GM18508 (cell line): Measurements from ENCODE around the gene ZNF284.
"Not testable (repeated sequence)": the region's sequence is repeated elsewhere in the genome, so short reads cannot be mapped to it uniquely, and the experiment has no call there.

ENCODE experiments used
- ATAC-seq: cut with Tn5 transposase; IDR thresholded peaks from one replicate; pipeline ENCODE4 v1.9.1; 2021; ENCODE audit warnings: moderate number of reproducible peaks; ENCODE audit not compliant: insufficient read depth, unreplicated experiment

Gene ZNF284

DNA sequence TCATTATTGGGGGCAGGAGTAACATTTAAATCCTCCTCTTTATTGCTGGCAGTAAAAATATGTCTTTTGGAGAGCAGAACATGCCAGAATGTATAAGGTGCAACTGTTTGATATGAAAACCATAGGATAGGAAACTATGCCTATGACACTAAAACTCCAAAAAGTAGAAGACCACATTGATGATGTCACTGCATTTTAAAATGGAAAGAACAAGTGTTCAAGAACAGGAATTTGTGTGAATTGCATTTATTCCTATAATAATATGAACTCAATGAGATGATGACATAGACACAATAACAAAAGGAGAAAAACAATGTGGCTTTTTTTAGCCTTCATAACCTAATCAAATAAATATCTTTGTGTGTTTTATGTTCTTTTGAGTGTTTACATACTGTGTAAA, 37.5 kb downstream of the ZNF284 start:
- ATAC-seq: no peak

GRCh38 chr19:44111910-44112463, 40.0 kb downstream of the ZNF284 start:
- ATAC-seq: no peak

DNA sequence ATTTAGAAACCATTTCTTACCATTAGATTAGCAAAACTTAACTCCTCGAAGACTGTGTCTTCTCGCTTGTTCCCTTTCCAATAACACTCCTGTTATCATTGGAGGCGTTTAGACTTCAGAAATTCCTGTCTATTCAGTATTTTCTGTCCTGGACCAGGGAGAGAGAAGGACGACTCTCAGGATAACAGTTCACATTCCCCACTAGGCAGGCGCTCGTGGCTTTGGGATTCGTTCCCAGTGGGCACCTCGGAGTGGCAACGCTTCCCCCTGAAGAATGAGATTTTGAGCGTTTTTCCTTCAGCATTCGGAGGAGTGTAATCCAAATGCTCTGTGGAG, 40.8 kb downstream of the ZNF284 start:
- ATAC-seq: no peak

- ATAC-seq: peak; percentile 87
Measured at GRCh38 chr19:44113138-44113783, 41.3 kb downstream of the ZNF284 start, which contains the start of gene ZNF225. TSS of gene ZNF225 (plus strand) at chr19:44113399. CDS start at chr19:44115828, 2,429 bp downstream.

- ATAC-seq: no peak
Measured at GRCh38 chr19:44113784-44114390, 41.9 kb downstream of the ZNF284 start.

GRCh38 chr19:44121162-44121561, 49.2 kb downstream of the ZNF284 start:
- not testable (repeated sequence) for ATAC-seq

DNA sequence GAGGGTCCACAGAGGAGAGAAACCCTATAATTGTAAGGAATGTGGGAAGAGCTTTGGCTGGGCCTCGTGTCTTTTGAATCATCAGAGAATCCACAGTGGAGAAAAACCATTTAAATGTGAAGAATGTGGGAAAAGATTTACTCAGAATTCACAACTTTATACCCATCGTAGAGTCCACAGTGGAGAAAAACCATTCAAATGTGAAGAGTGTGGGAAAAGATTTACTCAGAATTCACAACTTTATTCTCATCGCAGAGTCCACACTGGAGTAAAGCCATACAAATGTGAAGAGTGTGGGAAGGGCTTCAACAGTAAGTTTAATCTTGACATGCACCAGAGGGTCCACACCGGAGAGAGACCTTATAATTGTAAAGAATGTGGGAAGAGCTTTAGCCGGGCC, 60.0 kb downstream of the ZNF284 start:
- no peak for ATAC-seq
